Endothelial cell of hepatic sinusoid (primary cell): ENCODE measurements around the gene ZFP82.

ENCODE experiments used
- in situ Hi-C: cut with HindIII; loops from 2 replicates; pipeline ENCODE4 v1.10.0; 2017; ENCODE audit warnings: low sequenced_read_pairs

ZFP82 gene

GRCh38 chr19:36418287-36419001, at the start of gene ZFP82:
Gene ZFP82 (minus strand): TSS chr19:36418644. CDS start chr19:36409789, 8,855 bp downstream.
- in situ Hi-C loops: no loop called here

- in situ Hi-C loops: no loop called here
Measured at GRCh38 chr19:36460046-36460445, 41.6 kb upstream of the ZFP82 start.

- in situ Hi-C loops: no loop called here
Measured at GRCh38 chr19:36456831-36457230, 38.4 kb upstream of the ZFP82 start.

- in situ Hi-C loops: no loop called here
Measured at GRCh38 chr19:36449059-36449670, 30.7 kb upstream of the ZFP82 start.

GRCh38 chr19:36441339-36441738, 22.9 kb upstream of the ZFP82 start:
- in situ Hi-C loops: no loop called here

GRCh38 chr19:36436531-36436930, 18.1 kb upstream of the ZFP82 start:
- in situ Hi-C loops: no loop called here

GRCh38 chr19:36423925-36424324, 5.5 kb upstream of the ZFP82 start:
- in situ Hi-C loops: no loop called here

GRCh38 chr19:36421749-36422481, 3.5 kb upstream of the ZFP82 start:
- in situ Hi-C loops: no loop called here

- in situ Hi-C loops: no loop called here
Measured at GRCh38 chr19:36420961-36421748, 2.7 kb upstream of the ZFP82 start.

- in situ Hi-C loops: no loop called here
Measured at GRCh38 chr19:36417752-36418286, 625 bp downstream of the ZFP82 start.

- in situ Hi-C loops: no loop called here
Measured at GRCh38 chr19:36409841-36410240, 8.6 kb downstream of the ZFP82 start.

GRCh38 chr19:36408101-36408500, 10.3 kb downstream of the ZFP82 start:
- in situ Hi-C loops: no loop called here

- in situ Hi-C loops: no loop called here
Measured at GRCh38 chr19:36404498-36404897, 13.9 kb downstream of the ZFP82 start.

- in situ Hi-C loops: no loop called here
Measured at GRCh38 chr19:36401475-36401874, 17.0 kb downstream of the ZFP82 start.

- in situ Hi-C loops: no loop called here
Measured at GRCh38 chr19:36398571-36398970, 19.9 kb downstream of the ZFP82 start.

- in situ Hi-C loops: no loop called here
Measured at GRCh38 chr19:36392916-36393673, 25.3 kb downstream of the ZFP82 start.

- in situ Hi-C loops: no loop called here
Measured at GRCh38 chr19:36379510-36379819, 39.0 kb downstream of the ZFP82 start.

GRCh38 chr19:36378625-36379509, 39.6 kb downstream of the ZFP82 start, which contains the start of gene ZFP14:
Gene ZFP14 (minus strand): TSS chr19:36379201. CDS start chr19:36367892, 11,309 bp downstream.
- in situ Hi-C loops: no loop called here

GRCh38 chr19:36377541-36378178, 40.8 kb downstream of the ZFP82 start:
- in situ Hi-C loops: no loop called here
